BLaER1 (cell line): ENCODE data around the gene PGRMC2.
"Not testable (repeated sequence)": the region's sequence is repeated elsewhere in the genome, so short reads cannot be mapped to it uniquely, and the experiment has no call there.

Experiments
- H3K27ac ChIP-seq: shearing (Covaris generic); formaldehyde crosslinking; 2 replicates; pipeline ENCODE4 v1.8.1; 2022
- H3K27me3 ChIP-seq: shearing (Covaris generic); formaldehyde crosslinking; 2 replicates; pipeline ENCODE4 v1.8.1; 2022
- H3K36me3 ChIP-seq: shearing (Covaris generic); formaldehyde crosslinking; 2 replicates; pipeline ENCODE4 v1.8.1; 2022
- H3K4me1 ChIP-seq: shearing (Covaris generic); formaldehyde crosslinking; 2 replicates; pipeline ENCODE4 v1.8.1; 2022
- H3K4me2 ChIP-seq: shearing (Covaris generic); formaldehyde crosslinking; 2 replicates; pipeline ENCODE4 v1.8.1; 2022
- H3K4me3 ChIP-seq: shearing (Covaris generic); formaldehyde crosslinking; 2 replicates; pipeline ENCODE4 v1.8.1; 2022
- H3K9ac ChIP-seq: shearing (Covaris generic); formaldehyde crosslinking; 2 replicates; pipeline ENCODE4 v1.8.1; 2022
- H3K9me3 ChIP-seq: shearing (Covaris generic); formaldehyde crosslinking; 2 replicates; pipeline ENCODE4 v1.8.1; 2022
- H4K20me1 ChIP-seq: shearing (Covaris generic); formaldehyde crosslinking; 2 replicates; pipeline ENCODE4 v1.8.1; 2022
- Cebpa-rat ChIP-seq: shearing (Covaris generic); IDR thresholded peaks from 2 replicates; pipeline ENCODE4 v1.8.1; 2022

PGRMC2 gene

DNA sequence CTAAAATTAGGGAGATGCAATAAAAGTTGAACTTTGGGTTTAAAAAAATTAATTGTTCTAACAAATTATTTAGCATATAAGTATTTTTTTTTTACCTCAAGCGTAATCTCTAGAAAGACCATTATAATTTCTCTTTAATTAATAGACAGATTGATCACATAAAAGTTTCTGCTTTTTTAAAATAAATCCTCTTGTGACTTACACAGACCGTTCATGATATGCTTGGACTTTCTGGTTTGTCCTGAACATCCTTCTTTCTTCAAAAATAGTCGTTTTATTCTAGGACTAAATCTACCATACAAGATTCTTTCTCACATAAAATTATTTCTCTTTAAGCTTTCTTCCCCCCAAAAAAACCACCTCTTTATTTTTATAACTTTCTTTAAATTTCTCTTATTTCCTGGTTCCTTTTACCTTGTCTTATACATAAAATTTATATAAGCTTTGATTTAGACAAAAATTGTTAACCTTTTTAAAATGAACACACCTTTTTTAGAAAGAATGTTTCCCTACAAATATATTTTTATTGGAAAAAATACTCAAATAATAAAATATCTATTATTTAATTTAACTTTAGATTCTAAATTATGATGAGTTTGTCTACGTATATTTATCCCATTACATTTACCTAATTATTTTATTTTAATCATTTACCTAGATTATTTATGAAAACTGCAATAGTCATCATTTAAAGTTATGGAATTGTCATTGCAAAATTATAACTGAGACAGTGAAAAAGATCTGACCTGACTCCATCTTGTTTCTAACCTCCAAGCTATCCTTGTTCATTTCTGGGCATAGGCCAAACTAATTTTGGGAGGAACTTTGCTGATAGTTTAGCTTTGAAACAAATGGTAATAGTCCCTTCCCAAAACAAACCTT is 37.6 kb downstream of the PGRMC2 start:
- Histone ChIP-seq H3K36me3 (no peaks in the 10 kb centered on the region), H3K4me2 (no peak overlapping the region), H3K9me3 (peaks cover 57% of the 10 kb centered on the region), H3K4me3 (no peak overlapping the region), H3K27me3 (no peaks in the 10 kb centered on the region), H3K9ac (no peak overlapping the region), H3K4me1 (no peaks in the 10 kb centered on the region), H3K27ac (no peak overlapping the region), H4K20me1 (no peaks in the 10 kb centered on the region)
- TF ChIP-seq Cebpa-rat, result no peak

DNA sequence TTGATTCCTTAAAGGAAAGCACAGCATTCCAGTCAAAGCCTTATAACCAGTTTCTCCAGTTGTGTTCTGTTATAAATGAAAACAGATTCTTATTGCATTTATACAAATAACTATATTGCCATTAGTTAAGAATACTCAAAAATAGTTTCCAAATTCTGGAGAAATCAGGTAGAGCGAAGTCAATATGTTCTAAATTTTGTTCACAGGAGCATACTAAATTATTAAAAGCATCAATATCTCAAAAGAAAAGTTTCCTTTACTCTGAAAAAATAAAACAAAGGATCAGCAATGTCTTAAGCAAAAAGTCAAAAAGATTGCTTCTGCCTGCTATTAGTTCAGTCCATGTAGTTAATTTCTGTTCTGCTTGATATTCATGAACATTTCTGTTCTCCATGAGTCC is 39.7 kb downstream of the PGRMC2 start:
- Histone ChIP-seq H3K4me2 (no peak overlapping the region), H3K4me3 (no peak overlapping the region), H3K27me3 (no peaks in the 10 kb centered on the region), H3K9me3 (peaks cover 54% of the 10 kb centered on the region), H3K27ac (no peak overlapping the region), H3K36me3 (no peaks in the 10 kb centered on the region), H3K4me1 (no peaks in the 10 kb centered on the region), H4K20me1 (no peaks in the 10 kb centered on the region), H3K9ac (no peak overlapping the region)
- TF ChIP-seq Cebpa-rat, result no peak

DNA sequence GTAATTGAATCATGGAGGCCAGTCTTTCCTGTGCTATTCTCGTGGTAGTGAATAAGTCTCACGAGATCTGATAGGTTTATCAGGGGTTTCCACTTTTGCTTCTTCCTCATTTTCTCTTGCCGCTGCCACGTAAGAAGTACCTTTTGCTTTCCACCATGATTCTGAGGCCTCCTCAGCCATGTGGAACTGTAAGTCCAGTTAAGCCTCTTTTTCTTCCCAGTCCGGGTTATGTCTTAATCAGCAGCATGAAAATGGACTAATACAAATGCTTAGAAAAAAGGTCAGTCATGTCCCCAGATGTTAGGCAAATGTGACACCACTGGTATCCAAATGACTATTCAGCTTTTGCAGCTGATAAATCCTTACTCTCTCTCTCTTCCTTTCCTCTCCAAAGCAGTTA is 42.2 kb downstream of the PGRMC2 start:
- not testable (repeated sequence) for H3K4me3 ChIP-seq, H3K4me1 ChIP-seq, H3K9ac ChIP-seq, H3K4me2 ChIP-seq, H3K27ac ChIP-seq, H3K27me3 ChIP-seq, H3K36me3 ChIP-seq, H4K20me1 ChIP-seq
- H3K9me3 ChIP-seq, result peaks cover 33% of the 10 kb centered on the region

DNA sequence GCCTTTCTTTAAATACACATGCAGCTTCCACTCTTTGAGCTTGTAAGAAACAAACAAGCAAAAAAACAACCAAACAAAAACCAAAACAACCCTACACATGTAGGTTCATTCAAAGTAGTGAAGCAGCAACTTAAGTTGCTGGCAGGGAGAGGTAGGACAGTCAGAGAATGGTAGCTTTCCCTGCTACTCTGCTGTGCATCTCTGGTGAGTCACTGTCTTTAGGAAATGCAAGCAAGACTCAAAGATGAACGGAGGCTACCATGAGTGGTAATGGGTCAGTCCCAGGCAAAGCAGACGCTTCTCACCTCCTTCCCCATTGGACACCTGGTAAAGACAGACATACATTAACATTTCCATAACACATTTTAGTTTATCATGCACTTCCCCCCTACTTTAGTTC is 43.2 kb downstream of the PGRMC2 start:
- H3K27ac ChIP-seq, result no peak overlapping the region
- no peak overlapping the region for H3K9ac ChIP-seq
- no peaks in the 10 kb centered on the region for H4K20me1 ChIP-seq
- no peak for TF ChIP-seq Cebpa-rat
- no peaks in the 10 kb centered on the region for H3K4me1 ChIP-seq
- H3K27me3 ChIP-seq, result no peaks in the 10 kb centered on the region
- peaks cover 25% of the 10 kb centered on the region for H3K9me3 ChIP-seq
- H3K36me3 ChIP-seq, result no peaks in the 10 kb centered on the region
- H3K4me3 ChIP-seq, result no peak overlapping the region
- no peak overlapping the region for H3K4me2 ChIP-seq

DNA sequence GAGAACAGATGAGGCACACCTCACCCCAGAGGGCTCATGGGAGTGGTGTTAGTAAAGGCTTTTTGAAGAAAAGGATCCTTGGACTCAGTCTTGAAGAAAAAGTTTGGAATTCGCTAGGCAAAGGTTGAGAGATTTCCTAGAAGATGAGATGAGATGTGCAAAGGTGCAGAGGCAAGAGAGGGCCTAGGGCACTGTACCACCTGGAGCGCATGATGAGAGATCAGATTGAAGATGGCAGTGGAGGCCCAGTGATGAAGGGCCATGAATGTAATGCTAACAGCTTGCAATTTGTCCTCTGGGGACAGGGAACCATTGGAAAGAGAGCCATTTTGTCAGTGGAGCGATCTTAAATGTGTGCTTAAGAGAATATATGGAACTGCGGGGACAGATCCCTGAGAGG is 45.0 kb downstream of the PGRMC2 start:
- no peak for TF ChIP-seq Cebpa-rat
- Histone ChIP-seq H4K20me1 (no peaks in the 10 kb centered on the region), H3K4me1 (no peaks in the 10 kb centered on the region), H3K9me3 (peaks cover 8% of the 10 kb centered on the region; the same call in 1 of the 2 replicates), H3K4me2 (no peak overlapping the region), H3K27me3 (no peaks in the 10 kb centered on the region), H3K36me3 (no peaks in the 10 kb centered on the region), H3K27ac (no peak overlapping the region), H3K9ac (no peak overlapping the region), H3K4me3 (no peak overlapping the region)

DNA sequence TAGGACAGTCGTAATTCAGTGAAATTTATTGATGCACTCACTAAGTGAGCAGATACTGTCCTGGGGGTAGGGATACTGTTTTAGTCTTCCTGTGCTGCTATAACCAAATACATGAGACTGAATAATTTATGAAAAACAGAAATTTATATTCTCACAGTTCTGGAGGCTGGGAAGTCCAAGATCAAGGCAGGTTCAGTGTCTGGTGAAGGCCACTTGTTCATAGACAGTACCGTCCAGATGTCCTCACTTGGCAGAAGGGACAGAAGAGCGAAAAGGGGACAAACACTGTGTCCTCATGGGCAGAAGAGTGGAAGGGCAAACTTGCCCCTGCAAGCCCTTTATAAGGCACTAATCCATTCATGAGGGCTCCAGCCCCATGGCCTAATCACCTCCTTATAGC is 45.6 kb downstream of the PGRMC2 start:
- H3K36me3 ChIP-seq, result no peaks in the 10 kb centered on the region
- H3K27ac ChIP-seq, result no peak overlapping the region
- H3K4me3 ChIP-seq, result no peak overlapping the region
- H3K9ac ChIP-seq, result no peak overlapping the region
- H3K4me1 ChIP-seq, result no peaks in the 10 kb centered on the region
- peaks cover 4% of the 10 kb centered on the region; the same call in 1 of the 2 replicates for H3K9me3 ChIP-seq
- no peak for TF ChIP-seq Cebpa-rat
- H3K4me2 ChIP-seq, result no peak overlapping the region
- no peaks in the 10 kb centered on the region for H4K20me1 ChIP-seq
- H3K27me3 ChIP-seq, result no peaks in the 10 kb centered on the region

DNA sequence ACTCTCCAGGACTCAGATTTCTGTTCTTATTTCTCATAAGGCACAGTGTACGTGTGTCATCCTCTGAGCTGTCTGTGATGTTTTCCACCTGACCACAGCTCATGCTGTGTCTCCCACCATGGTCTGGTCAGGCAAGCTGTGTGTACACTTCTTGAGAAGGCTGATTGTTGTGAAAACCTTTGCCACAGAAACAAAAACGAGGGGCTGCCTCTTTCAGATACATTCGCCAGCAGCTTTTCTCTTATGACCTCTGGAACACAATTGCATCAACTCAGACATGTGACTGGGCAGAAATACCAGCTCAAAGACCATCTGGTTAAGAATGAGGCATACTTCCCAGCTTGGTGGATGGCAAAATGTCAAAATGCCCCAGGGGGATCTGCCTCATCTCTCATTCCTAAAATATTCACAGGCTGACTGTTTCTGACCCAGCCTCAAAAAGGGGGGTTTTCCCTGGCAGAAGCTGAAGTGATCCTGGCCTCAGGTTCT is 46.1 kb downstream of the PGRMC2 start:
- Histone ChIP-seq H3K9ac (no peak overlapping the region), H3K27me3 (no peaks in the 10 kb centered on the region), H3K36me3 (no peaks in the 10 kb centered on the region), H3K4me2 (no peak overlapping the region), H4K20me1 (no peaks in the 10 kb centered on the region), H3K9me3 (no peaks in the 10 kb centered on the region), H3K4me3 (no peak overlapping the region), H3K27ac (no peak overlapping the region), H3K4me1 (no peaks in the 10 kb centered on the region)
- no peak for TF ChIP-seq Cebpa-rat

DNA sequence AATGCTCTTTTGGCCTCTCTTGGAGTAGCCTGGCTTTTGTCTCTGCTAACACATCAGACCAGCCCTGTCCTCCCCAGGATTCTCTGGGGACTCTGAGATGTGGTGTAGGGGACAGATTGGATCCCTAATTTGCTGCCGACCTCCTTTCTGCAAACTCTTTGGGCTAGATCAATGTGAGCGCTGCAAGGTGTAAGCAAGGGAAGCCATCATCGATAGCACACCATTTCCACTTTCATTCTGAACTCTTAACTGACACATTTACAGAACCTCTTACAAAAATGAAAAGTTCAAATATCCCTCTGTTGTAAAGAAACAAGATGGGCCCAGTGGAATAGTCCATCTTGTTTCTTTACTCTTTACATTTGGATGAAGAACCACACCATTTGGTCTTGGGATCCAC is 46.6 kb downstream of the PGRMC2 start:
- Histone ChIP-seq H3K27me3 (no peaks in the 10 kb centered on the region), H3K4me2 (no peak overlapping the region), H3K4me3 (no peak overlapping the region), H3K4me1 (no peaks in the 10 kb centered on the region), H3K9me3 (no peaks in the 10 kb centered on the region), H3K36me3 (no peaks in the 10 kb centered on the region), H3K27ac (no peak overlapping the region), H3K9ac (no peak overlapping the region), H4K20me1 (no peaks in the 10 kb centered on the region)
- no peak for TF ChIP-seq Cebpa-rat

DNA sequence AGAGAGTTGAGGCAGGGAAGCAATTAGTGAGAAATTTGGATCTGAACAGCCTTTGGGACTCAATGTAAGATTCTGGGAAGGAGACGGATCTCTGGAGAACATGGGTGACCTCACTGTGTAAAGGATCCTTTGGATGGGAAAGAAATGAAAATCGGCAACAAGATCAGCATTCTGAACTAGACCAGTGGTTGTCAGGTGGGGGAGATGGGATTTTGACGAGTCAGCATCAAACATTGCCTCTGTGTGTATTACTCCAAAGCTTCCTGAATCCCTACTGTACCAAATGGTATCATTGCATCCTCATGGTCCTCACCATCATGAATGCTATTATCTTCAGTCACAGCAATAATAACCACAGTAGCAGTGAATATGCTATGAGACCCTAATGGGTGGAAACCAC is 52.8 kb downstream of the PGRMC2 start:
- H3K4me3 ChIP-seq, result no peak overlapping the region
- no peak overlapping the region for H3K4me2 ChIP-seq
- no peaks in the 10 kb centered on the region for H3K36me3 ChIP-seq
- H3K27me3 ChIP-seq, result no peaks in the 10 kb centered on the region
- H3K9ac ChIP-seq, result no peak overlapping the region
- no peak for TF ChIP-seq Cebpa-rat
- no peaks in the 10 kb centered on the region for H4K20me1 ChIP-seq
- no peaks in the 10 kb centered on the region for H3K4me1 ChIP-seq
- H3K27ac ChIP-seq, result no peak overlapping the region
- no peaks in the 10 kb centered on the region for H3K9me3 ChIP-seq

DNA sequence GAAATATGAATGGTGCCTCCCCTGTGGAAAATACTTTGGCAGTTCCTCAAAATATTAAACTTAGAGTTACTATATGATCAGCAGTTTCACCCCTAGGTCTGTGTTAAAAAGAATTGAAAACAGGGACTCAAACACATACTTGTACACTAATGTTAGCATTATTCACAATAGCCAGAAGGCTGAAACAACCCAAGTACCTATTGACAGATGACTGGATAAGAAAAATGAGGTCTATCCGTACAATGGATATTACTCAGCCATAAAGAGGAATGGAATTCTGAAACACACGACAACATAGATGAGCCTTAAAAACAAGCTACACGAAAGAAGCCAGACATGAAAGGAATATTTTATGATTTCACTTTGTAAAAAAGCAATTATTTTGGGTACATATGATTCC is 54.9 kb downstream of the PGRMC2 start:
- Histone ChIP-seq H3K27ac (no peak overlapping the region), H4K20me1 (no peaks in the 10 kb centered on the region), H3K4me2 (no peak overlapping the region), H3K9ac (no peak overlapping the region), H3K27me3 (no peaks in the 10 kb centered on the region), H3K4me3 (no peak overlapping the region), H3K4me1 (peaks cover 5% of the 10 kb centered on the region; the same call in 1 of the 2 replicates), H3K9me3 (no peaks in the 10 kb centered on the region), H3K36me3 (no peaks in the 10 kb centered on the region)
- no peak for TF ChIP-seq Cebpa-rat
